ENCODE measurements around the gene NRXN3. TPM values are rescaled to one million over a fixed set of nuclear protein-coding genes. Genes with fewer than 3 reads are reported as not detected.

NRXN3 gene
- total RNA-seq, 1 experiment from 2014 or later: not detected

GRCh38 chr14:79834868-79835267 lies 1664.7 kb downstream of the NRXN3 start:
- BruUV-seq (replicated peaks): no TSS peak
- H3K27ac Mint-ChIP-seq (ENCODE audit: unreplicated experiment): no peak overlapping the region
- no peaks in the 10 kb centered on the region for H3K36me3 Mint-ChIP-seq (ENCODE audit: insufficient read depth, unreplicated experiment)
- H3K9me3 Mint-ChIP-seq (ENCODE audit: low read depth, unreplicated experiment): no peaks in the 10 kb centered on the region
- TF ChIP-seq, protein P1, sequence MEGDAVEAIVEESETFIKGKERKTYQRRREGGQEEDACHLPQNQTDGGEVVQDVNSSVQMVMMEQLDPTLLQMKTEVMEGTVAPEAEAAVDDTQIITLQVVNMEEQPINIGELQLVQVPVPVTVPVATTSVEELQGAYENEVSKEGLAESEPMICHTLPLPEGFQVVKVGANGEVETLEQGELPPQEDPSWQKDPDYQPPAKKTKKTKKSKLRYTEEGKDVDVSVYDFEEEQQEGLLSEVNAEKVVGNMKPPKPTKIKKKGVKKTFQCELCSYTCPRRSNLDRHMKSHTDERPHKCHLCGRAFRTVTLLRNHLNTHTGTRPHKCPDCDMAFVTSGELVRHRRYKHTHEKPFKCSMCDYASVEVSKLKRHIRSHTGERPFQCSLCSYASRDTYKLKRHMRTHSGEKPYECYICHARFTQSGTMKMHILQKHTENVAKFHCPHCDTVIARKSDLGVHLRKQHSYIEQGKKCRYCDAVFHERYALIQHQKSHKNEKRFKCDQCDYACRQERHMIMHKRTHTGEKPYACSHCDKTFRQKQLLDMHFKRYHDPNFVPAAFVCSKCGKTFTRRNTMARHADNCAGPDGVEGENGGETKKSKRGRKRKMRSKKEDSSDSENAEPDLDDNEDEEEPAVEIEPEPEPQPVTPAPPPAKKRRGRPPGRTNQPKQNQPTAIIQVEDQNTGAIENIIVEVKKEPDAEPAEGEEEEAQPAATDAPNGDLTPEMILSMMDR (IDR thresholded peaks at IDR 0.05; ENCODE audit: unreplicated experiment): no peak
- no peaks in the 10 kb centered on the region for H3K4me1 Mint-ChIP-seq (ENCODE audit: low read depth, unreplicated experiment)
- no peak for DNase-seq
- intact Hi-C loops (cut with micrococcal nuclease; ENCODE audit: unreplicated experiment): no loop called here
- H3K4me3 Mint-ChIP-seq (ENCODE audit: low read depth, unreplicated experiment): no peak overlapping the region
- CTCF ChIA-PET: no interaction called here
- H3K27me3 Mint-ChIP-seq (ENCODE audit: unreplicated experiment): no peaks in the 10 kb centered on the region

DNA sequence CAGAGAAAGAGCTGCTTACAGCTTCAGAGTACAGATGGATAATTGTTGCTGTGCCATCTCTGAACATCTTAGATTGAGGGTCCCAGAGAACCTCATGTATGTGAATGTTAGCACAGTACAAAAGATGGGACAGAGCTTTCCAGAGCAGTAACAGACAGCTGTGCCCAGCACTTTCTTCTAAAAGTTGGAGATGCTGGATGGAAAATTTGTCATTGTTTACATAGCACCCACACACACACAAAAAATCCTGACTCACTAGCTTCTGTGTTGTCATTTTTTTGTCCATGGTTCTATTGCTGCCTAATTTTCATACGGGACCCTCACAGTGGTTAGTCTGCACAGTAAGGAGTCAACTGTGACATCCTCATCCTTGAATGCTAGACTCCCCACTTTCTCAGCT lies 1666.4 kb downstream of the NRXN3 start:
- Mint-ChIP-seq H3K4me1 (ENCODE audit: low read depth, unreplicated experiment) (peaks cover 9% of the 10 kb centered on the region), H3K27ac (ENCODE audit: unreplicated experiment) (no peak overlapping the region), H3K27me3 (ENCODE audit: unreplicated experiment) (no peaks in the 10 kb centered on the region), H3K4me3 (ENCODE audit: low read depth, unreplicated experiment) (no peak overlapping the region), H3K9me3 (ENCODE audit: low read depth, unreplicated experiment) (no peaks in the 10 kb centered on the region), H3K36me3 (ENCODE audit: insufficient read depth, unreplicated experiment) (no peaks in the 10 kb centered on the region)
- BruUV-seq (replicated peaks): no TSS peak
- TF ChIP-seq, protein P1 (IDR thresholded peaks at IDR 0.05; ENCODE audit: unreplicated experiment): no peak
- CTCF ChIA-PET: no interaction called here
- no peak for DNase-seq
- intact Hi-C loops (cut with micrococcal nuclease; ENCODE audit: unreplicated experiment): no loop called here

DNA sequence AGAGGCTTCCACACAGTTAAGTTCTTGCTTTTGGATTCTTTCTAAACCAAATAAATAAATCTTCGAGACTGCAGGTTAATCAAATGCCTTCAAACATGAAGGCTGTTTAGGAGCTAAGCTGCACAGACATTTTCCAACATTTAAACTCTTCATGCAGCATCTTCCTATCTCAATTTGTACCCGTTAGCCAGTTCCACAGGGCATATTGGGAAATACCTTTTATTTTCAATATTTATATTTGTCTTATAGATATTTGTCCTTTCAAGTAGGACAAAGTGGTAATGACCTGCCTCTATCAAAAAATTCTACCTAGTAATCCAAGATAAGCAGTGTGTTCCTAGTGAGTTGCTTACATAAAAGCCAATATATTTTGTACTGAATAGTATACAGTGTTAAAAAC lies 1667.5 kb downstream of the NRXN3 start:
- CTCF ChIA-PET: no interaction called here
- Mint-ChIP-seq H3K27me3 (ENCODE audit: unreplicated experiment) (no peaks in the 10 kb centered on the region), H3K4me1 (ENCODE audit: low read depth, unreplicated experiment) (peaks cover 20% of the 10 kb centered on the region), H3K36me3 (ENCODE audit: insufficient read depth, unreplicated experiment) (no peaks in the 10 kb centered on the region), H3K27ac (ENCODE audit: unreplicated experiment) (no peak overlapping the region), H3K4me3 (ENCODE audit: low read depth, unreplicated experiment) (no peak overlapping the region), H3K9me3 (ENCODE audit: low read depth, unreplicated experiment) (no peaks in the 10 kb centered on the region)
- TF ChIP-seq, protein P1 (IDR thresholded peaks at IDR 0.05; ENCODE audit: unreplicated experiment): no peak
- intact Hi-C loops (cut with micrococcal nuclease; ENCODE audit: unreplicated experiment): no loop called here
- no peak for DNase-seq
- BruUV-seq (replicated peaks): no TSS peak

GRCh38 chr14:79840103-79840502 lies 1669.9 kb downstream of the NRXN3 start:
- TF ChIP-seq, protein P1 (IDR thresholded peaks at IDR 0.05; ENCODE audit: unreplicated experiment): no peak
- Mint-ChIP-seq H3K27me3 (ENCODE audit: unreplicated experiment) (no peaks in the 10 kb centered on the region), H3K4me3 (ENCODE audit: low read depth, unreplicated experiment) (no peak overlapping the region), H3K4me1 (ENCODE audit: low read depth, unreplicated experiment) (peaks cover 21% of the 10 kb centered on the region), H3K9me3 (ENCODE audit: low read depth, unreplicated experiment) (no peaks in the 10 kb centered on the region), H3K36me3 (ENCODE audit: insufficient read depth, unreplicated experiment) (no peaks in the 10 kb centered on the region), H3K27ac (ENCODE audit: unreplicated experiment) (no peak overlapping the region)
- no TSS peak for BruUV-seq (replicated peaks)
- intact Hi-C loops (cut with micrococcal nuclease; ENCODE audit: unreplicated experiment): no loop called here
- CTCF ChIA-PET: interaction anchor here (0.5 to 0.8 kb wide), 2 partner anchors 128 to 148 kb away, joined by 3 to 4 read pairs; no protein-coding TSS in a partner anchor
- DNase-seq: no peak
